ENCODE results near the gene MT1G.
"Not testable (repeated sequence)": the region's sequence is repeated elsewhere in the genome, so short reads cannot be mapped to it uniquely, and the experiment has no call there.

The MT1G gene

DNA sequence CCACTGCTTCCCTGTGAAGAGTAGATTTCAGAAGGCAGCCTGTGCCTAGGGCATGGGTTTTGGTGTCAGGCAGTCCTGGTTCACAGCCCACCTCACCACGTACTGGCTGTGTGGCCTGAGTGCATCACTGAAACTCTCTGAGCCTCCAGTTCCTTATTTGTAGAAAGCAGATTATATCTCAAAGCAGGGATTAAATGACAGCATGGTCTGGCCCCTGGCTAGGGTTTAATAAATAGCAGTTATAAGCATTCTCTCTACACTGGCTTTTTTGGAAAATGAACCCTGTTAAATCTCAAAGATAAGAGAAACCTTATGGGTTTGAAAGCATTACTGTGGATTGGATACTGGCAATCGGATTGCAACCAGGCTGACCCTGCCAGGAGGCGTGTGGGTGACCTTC, 38.3 kb downstream of the MT1G start:
- DNase-seq (no peak), ATAC-seq (no peak)
- Mint-ChIP-seq H3K4me3 (no peak overlapping the region), H3K4me1 (peaks cover 26% of the 10 kb centered on the region), H3K9me3 (no peaks in the 10 kb centered on the region), H3K27ac (no peak overlapping the region), H3K36me3 (ENCODE audit: low read depth) (no peaks in the 10 kb centered on the region), H3K27me3 (peaks cover 52% of the 10 kb centered on the region)

GRCh38 chr16:56628486-56629350, 39.1 kb downstream of the MT1G start:
- no peak overlapping the region for H3K4me3 Mint-ChIP-seq
- H3K27me3 Mint-ChIP-seq: peaks cover 47% of the 10 kb centered on the region
- no peak overlapping the region for H3K27ac Mint-ChIP-seq
- H3K36me3 Mint-ChIP-seq (ENCODE audit: low read depth): no peaks in the 10 kb centered on the region
- no peak for DNase-seq
- H3K9me3 Mint-ChIP-seq: no peaks in the 10 kb centered on the region
- ATAC-seq: no peak
- H3K4me1 Mint-ChIP-seq: peaks cover 29% of the 10 kb centered on the region

- Mint-ChIP-seq H3K4me3 (peak overlapping the region; percentile 82), H3K27ac (no peak overlapping the region), H3K27me3 (peaks cover 31% of the 10 kb centered on the region), H3K4me1 (peaks cover 21% of the 10 kb centered on the region), H3K9me3 (no peaks in the 10 kb centered on the region), H3K36me3 (ENCODE audit: low read depth) (no peaks in the 10 kb centered on the region)
- DNase-seq: no peak
- no peak for ATAC-seq
Measured at GRCh38 chr16:56626685-56627084, 41.2 kb downstream of the MT1G start.

GRCh38 chr16:56625943-56626654, 41.8 kb downstream of the MT1G start:
- Mint-ChIP-seq H3K4me1 (peaks cover 20% of the 10 kb centered on the region), H3K27ac (peak overlapping the region; percentile 47), H3K27me3 (peaks cover 26% of the 10 kb centered on the region), H3K36me3 (ENCODE audit: low read depth) (no peaks in the 10 kb centered on the region), H3K4me3 (peak overlapping the region; percentile 82), H3K9me3 (no peaks in the 10 kb centered on the region)
- peak; percentile 41 for ATAC-seq
- no peak for DNase-seq

DNA sequence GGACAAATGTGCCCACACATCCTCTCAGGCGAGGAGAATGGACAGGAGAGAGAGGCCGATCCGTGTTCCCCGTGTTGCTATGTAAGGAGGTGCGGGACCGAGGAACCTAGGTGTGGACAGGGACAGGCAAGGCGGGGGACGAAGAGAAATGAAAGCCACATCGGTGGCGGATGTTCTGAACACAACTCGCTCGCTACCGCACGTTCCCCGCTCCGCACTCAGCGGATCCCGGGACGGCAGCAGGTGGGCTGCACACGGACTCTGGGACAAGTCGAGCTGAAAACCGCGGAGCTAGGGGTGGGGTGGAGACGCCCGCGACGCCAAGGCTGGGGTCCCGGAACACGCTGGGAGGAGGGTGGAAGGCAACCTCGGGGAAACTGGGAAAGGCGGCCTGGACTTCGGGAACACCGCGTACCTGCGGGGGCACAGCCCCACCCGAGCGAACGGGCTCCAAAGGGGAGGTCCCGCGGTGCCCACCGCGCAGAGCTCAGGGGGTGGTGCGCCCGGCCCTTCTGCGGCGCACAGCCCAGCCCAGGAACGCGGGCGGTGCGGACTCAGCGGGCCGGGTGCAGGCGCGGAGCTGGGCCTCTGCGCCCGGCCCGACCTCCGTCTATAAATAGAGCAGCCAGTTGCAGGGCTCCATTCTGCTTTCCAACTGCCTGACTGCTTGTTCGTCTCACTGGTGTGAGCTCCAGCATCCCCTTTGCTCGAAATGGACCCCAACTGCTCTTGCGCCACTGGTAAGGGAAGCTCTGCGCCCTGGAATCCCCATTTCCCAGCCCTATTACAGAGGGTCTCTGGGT, 42.5 kb downstream of the MT1G start, which contains the start of gene MT1E:
Gene MT1E (plus strand): TSS at position 642 of the 803 bp plus-strand sequence. CDS start 71 bp downstream, at position 713.
- peak within 1 kb of the TSS; percentile 76 for H3K27ac Mint-ChIP-seq
- H3K36me3 Mint-ChIP-seq (ENCODE audit: low read depth): no peaks in the 10 kb centered on the region
- peaks cover 21% of the 10 kb centered on the region for H3K27me3 Mint-ChIP-seq

GRCh38 chr16:56623637-56624036, 44.2 kb downstream of the MT1G start:
- Mint-ChIP-seq H3K36me3 (ENCODE audit: low read depth) (no peaks in the 10 kb centered on the region), H3K4me3 (no peak overlapping the region), H3K27ac (no peak overlapping the region), H3K27me3 (peaks cover 17% of the 10 kb centered on the region), H3K4me1 (peaks cover 17% of the 10 kb centered on the region), H3K9me3 (no peaks in the 10 kb centered on the region)
- no peak for DNase-seq
- no peak for ATAC-seq

More for the DNA sequence above, 42.5 kb downstream of the MT1G start, which contains the start of gene MT1E:
- peaks cover 20% of the 10 kb centered on the region for H3K4me1 Mint-ChIP-seq
- DNase-seq: peak; percentile 44
- peak within 1 kb of the TSS; percentile 82 for H3K4me3 Mint-ChIP-seq
- ATAC-seq: peak; percentile 88
- H3K9me3 Mint-ChIP-seq: no peaks in the 10 kb centered on the region

GRCh38 chr16:56623184-56623583, 44.7 kb downstream of the MT1G start:
- H3K27ac Mint-ChIP-seq; H3K4me3 Mint-ChIP-seq; DNase-seq; H3K36me3 Mint-ChIP-seq (ENCODE audit: low read depth); ATAC-seq; H3K9me3 Mint-ChIP-seq: not testable (repeated sequence)
- Mint-ChIP-seq H3K27me3 (peaks cover 20% of the 10 kb centered on the region), H3K4me1 (peaks cover 17% of the 10 kb centered on the region)

DNA sequence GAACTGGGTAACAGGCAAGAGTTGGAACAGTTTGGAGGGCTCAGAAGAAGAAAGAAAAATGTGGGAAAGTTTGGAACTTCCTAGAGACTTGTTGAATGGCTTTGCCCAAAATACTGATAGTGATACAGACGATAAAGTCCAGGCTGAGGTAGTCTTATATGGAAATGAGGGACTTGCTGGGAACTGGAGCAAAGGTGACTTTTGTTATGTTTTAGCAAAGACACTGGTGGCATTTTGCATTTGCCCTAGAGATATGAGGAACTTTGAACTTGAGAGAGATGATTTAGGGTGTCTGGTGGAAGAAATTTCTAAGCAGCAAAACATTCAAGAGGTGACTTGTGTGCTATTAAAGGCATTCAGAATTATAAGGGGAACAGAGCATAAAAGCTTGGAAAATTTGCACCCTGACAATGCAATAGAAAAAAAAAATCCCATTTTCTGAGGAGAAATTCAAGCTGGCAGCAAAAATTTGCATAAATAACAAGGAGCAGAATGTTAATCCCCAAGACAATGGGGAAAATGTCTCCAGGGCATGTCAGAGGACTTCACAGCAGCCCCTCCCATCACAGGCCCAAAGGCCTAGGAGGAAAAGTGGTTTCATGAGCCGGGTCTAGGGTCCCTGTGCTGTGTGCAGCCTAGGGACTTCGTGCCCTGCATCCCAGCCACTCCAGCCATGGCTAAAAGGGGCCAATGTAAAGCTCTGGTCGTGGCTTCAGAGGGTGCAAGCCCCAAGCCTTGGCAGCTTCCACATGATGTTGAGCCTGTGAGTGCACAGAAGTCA, 46.0 kb downstream of the MT1G start:
- not testable (repeated sequence) for H3K9me3 Mint-ChIP-seq; H3K36me3 Mint-ChIP-seq (ENCODE audit: low read depth); ATAC-seq; H3K27ac Mint-ChIP-seq; DNase-seq; H3K4me3 Mint-ChIP-seq
- Mint-ChIP-seq H3K4me1 (peaks cover 24% of the 10 kb centered on the region), H3K27me3 (peaks cover 25% of the 10 kb centered on the region)

DNA sequence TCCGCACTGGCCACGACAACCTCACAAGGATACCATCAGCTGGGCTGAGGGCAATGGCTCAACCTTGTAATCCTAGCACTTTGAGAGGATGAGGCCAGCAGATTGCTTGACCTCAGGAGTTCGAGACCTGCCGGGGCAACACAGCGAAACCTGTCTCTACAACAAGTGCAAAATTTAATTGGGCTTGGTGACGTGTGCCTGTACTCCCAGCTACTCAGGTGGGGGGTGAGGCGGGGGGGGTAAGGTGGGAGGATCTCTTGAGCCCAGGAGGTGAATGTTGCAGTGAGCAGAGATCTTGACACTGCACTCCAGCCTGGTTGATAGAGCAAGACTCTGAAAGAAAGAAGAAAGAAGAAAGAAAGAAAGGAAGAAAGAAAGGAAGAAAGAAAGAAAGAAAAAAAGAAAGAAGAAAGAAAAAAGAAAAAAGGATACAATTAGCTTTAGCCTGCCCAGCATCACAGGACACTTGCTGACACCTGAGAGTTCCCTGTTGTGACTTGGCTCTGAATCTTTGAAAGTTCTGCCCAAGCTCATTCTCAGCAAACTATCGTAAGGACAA, 47.4 kb downstream of the MT1G start:
- peaks cover 27% of the 10 kb centered on the region for H3K27me3 Mint-ChIP-seq

DNA sequence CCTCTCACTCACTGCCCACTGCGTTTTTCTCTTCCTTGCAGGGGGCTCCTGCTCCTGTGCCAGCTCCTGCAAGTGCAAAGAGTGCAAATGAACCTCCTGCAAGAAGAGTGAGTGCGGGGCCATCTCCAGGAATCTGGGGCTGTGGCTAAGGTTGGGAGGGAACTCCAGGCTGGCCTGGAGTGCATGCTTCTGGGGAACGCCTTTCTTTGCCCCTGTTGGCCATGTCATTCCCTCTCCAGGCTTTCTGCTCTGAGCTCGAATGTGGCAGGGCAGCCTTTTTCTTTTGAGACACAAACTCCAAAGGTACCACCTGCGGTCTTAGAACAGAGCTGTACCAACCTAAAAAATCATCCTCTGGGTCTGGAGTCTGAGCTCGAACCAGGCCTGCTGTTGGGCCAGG, 49.7 kb downstream of the MT1G start:
- Mint-ChIP-seq H3K4me1 (peaks cover 37% of the 10 kb centered on the region), H3K27ac (no peak overlapping the region), H3K4me3 (no peak overlapping the region), H3K27me3 (peaks cover 19% of the 10 kb centered on the region), H3K9me3 (no peaks in the 10 kb centered on the region), H3K36me3 (ENCODE audit: low read depth) (no peaks in the 10 kb centered on the region)
- ATAC-seq: no peak
- no peak for DNase-seq

More for the DNA sequence above, 47.4 kb downstream of the MT1G start:
- Mint-ChIP-seq H3K4me3 (no peak overlapping the region), H3K36me3 (ENCODE audit: low read depth) (no peaks in the 10 kb centered on the region), H3K9me3 (no peaks in the 10 kb centered on the region), H3K27ac (no peak overlapping the region), H3K4me1 (peaks cover 22% of the 10 kb centered on the region)
- no peak for ATAC-seq
- DNase-seq: no peak

DNA sequence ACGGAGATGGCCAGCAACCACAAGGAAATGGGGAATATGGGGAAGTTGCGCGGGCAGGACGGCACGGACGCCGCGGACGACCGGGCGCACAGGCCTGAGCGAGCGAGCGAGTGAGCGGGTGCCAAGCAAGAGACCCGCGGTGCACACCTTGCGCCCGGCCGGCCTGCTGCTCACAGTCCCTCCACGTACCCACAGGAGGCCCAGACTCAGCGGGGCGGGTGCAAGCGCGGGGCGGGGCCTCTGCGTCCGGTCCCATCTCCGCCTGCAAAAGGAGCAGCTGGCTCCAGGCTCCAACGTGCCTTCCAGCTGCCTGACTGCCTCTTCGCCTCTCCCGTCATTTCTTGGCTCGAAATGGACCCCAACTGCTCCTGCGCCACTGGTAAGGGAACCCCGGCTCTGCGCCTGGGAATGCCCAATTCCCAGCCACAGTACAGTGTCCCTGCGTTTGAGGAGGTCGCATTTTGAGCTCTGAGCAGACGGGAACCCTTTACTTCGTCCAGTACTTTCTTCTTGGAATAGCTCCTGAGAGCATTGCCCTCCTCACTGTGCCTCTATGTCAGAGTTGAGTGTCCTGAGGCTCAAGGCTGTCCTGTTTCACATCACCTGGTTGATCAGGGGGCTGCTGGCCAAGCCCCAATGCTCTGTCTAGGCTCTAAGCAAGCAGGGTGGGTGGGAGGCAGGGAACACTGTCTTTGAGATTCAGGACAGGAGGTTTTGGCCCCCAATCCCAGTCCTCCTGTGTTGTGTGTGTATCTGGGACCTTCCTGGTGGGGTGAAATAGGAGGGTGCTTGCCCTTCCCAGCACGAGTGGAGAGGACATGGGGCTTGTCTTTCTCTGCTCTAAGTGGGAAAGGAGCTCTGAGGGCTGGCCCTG, 50.4 kb downstream of the MT1G start:
- H3K4me1 Mint-ChIP-seq: peaks cover 43% of the 10 kb centered on the region
- DNase-seq (peak; percentile 51), ATAC-seq (peak; percentile 31)
- peaks cover 20% of the 10 kb centered on the region for H3K27me3 Mint-ChIP-seq
- peak overlapping the region; percentile 63 for H3K4me3 Mint-ChIP-seq
- no peaks in the 10 kb centered on the region for H3K36me3 Mint-ChIP-seq (ENCODE audit: low read depth)
- H3K27ac Mint-ChIP-seq: no peak overlapping the region
- H3K9me3 Mint-ChIP-seq: no peaks in the 10 kb centered on the region

All from activated naive CD8-positive, alpha-beta T cell treated with anti-CD3 and anti-CD28 coated beads, Interleukin-2, amount 50 U/mL, for 24 hours (primary cell).